Posterior cingulate gyrus (tissue), 11 donors: ENCODE measurements around the gene TRIP12.
"Not testable (repeated sequence)": the region's sequence is repeated elsewhere in the genome, so short reads cannot be mapped to it uniquely, and the experiment has no call there.

Source experiments
- DNase-seq, 10 donors: peaks; one replicate each; pipeline versions ENCODE4 v3.0.0 to v3.0.0-alpha.2; 2020 to 2021; ENCODE audit warnings: mixed read lengths in 3 of 10
- intact Hi-C: fragments of 100-400 bp; cut with DNase I; formaldehyde crosslinking; loops from one replicate; pipeline ENCODE4 v1.15.1; 2023

The TRIP12 gene

DNA sequence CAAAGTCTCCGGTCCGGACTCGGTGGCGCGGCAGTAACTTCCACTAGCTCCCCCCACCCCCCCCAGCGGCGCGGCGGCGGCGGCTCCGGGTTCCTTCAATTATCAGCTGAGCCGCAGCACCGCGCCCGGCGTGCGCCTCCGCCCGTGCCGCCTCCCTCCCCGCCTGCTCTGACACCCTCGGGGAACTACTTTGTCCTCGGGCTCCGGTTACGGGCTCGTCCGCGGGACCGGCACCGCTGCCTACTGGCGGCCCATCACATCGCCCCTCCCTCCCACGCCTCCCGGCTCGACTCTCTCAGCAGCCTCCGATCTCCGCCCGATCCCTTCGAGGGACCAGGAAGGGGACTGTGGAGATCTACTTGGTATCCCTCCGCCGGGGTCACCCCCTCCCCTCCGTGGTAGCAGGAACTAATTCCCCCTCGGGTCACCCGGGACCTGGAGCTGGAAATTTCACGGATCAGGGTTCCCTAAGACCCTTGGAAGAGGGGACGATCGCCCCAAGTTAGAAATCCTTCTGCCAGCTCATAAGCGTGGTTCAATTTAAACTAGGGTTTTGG, at the start of gene TRIP12:
TSS of gene TRIP12 (minus strand) at position 118 of the 557 bp plus-strand sequence. CDS start 41,930 bp downstream, outside the sequence.
- intact Hi-C loops, result loop anchor here (5.0 kb wide), 1 partner anchor 140 kb away; no protein-coding TSS in a partner anchor
- peak in 9 of 10 donors; percentile 82 to 97 (median 88) for DNase-seq

DNA sequence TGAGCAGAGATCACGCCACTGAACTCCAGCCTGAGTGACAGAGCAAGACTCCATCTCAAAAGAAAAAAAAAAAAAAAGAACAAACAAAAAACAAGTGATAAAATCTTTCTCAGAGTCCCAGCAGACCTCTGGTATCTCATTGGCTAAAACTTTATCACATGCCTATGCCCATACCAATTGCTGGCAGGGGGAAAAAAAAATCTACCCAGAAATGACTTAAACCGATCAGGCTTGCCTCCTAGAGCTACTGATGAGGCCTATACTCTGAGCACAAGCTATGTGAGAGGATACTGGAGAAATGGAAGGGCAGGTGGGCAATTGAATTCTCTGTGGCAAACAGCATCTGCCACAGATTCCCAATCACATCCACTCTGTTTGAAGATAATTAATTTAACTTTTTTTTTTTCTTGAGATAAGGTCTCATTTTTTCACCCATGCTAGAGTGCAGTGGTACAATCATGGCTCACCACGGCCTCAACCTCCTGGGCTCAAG, 49.5 kb upstream of the TRIP12 start:
- intact Hi-C loops, result no loop called here

DNA sequence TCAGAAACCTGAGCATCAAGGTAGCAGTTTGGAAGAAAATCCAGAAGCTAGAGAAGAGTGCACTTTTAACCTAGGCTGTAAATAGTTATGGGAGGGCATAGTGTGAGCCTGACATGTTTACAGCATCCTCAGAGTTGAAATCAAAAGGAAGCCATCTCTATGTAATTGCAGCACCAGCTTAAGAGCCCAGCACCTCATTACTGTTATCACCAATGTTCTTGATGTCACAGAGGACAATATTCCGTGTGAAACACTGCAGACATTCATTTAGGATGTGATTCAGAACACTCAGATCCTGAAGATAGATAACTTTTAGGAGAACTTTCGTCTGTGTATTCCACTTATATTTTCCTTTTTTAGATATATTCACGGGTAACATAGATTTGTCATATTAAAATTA, 48.6 kb upstream of the TRIP12 start:
- no peak for DNase-seq
- intact Hi-C loops, result no loop called here

More for the DNA sequence above, 49.5 kb upstream of the TRIP12 start:
- no peak for DNase-seq

DNA sequence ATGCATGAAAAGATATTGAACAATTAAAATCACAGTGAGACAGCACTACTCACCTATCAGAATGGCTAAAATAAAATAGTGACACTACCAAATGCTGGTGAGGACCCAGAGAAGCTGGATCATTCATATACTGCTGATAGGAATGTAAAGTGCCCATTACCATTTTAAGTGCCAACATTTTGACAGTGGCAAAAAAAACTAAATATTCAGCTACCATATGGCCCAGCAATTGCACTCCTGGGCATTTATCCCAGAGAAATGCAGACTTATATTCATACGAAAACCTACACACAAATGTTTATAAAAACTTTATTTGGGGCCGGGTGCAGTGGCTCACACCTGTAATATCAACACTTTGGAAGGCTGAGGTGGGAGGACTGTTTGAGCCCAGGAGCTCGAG, 48.1 kb upstream of the TRIP12 start:
- no peak for DNase-seq
- intact Hi-C loops, result no loop called here

DNA sequence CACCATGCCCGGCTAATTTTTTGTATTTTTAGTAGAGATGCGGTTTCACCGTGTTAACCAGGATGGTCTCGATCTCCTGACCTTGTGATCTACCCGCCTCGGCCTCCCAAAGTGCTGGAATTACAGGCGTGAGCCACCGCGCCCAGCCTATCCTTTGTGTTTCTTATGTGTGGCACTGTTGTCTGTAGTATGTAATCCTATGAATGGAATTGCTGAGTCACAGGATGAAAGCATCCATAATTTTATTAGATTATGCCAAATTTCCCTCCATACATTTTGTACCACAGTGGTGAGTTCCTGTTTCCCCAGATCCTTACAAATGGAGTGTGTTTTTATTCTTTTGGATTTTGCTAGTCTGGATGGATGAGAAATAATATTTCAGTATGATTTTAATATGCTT, 41.8 kb upstream of the TRIP12 start:
- intact Hi-C loops, DNase-seq: not testable (repeated sequence)

- DNase-seq, result no peak
- intact Hi-C loops, result no loop called here
Observed at GRCh38 chr2:229956491-229956890, 34.7 kb upstream of the TRIP12 start.

- intact Hi-C loops, result no loop called here
- DNase-seq, result no peak
Observed at GRCh38 chr2:229955663-229956062, 33.9 kb upstream of the TRIP12 start.

DNA sequence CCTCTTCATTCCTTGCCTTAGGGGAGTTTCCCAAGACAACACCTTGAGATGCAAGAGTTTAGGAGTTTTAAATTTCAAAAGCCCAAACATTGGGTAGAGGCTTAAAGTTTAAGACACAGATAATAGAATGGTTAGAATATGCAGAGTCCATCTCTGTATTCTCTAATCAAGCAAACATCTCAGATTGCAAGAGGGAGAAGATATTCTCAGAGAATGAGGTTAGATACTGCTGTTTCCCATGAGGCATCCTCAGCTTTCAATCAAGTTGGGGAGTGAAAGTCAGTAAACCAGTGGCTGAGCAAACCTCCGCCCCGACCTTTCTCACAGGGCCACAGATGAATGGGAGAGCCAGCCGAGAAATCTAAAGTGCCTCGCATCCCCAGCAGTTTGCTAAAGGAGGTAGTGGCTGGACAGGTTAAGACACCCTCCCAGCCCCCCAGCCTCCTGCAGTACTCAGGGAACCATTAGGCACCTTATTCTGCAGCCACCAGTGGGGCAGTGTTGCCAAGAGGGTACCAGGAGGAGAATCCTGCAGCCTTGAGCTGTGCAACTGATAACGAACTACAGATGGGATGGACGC, 30.5 kb upstream of the TRIP12 start:
- intact Hi-C loops, result no loop called here
- DNase-seq, result no peak

DNA sequence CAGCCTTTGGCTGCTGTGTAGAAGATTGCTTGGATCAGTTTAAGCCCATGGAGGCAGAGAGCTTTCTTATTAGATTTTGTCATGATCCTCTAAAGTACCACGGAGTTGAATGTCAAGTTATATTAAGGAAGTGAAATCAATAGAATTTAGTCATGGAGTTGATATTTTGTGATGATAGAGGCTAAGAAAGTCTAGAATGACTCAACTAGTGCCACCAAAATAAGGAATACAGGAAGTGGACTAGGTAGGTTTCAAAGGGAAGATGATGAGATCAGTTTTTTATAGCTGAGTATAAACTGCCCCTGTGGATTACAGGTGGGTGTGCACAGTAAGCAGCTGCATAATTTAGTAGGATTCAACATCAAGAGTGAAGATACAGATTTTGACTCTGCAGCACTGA, 25.7 kb upstream of the TRIP12 start:
- intact Hi-C loops, result no loop called here
- no peak for DNase-seq

GRCh38 chr2:229945975-229946374, 24.2 kb upstream of the TRIP12 start:
- intact Hi-C loops, result no loop called here
- DNase-seq, result no peak

- no peak for DNase-seq
- intact Hi-C loops, result no loop called here
Observed at GRCh38 chr2:229943770-229944449, 22.1 kb upstream of the TRIP12 start.

GRCh38 chr2:229943171-229943570, 21.4 kb upstream of the TRIP12 start:
- intact Hi-C loops, result no loop called here
- DNase-seq, result no peak

GRCh38 chr2:229942671-229943070, 20.9 kb upstream of the TRIP12 start:
- intact Hi-C loops, result no loop called here
- DNase-seq, result no peak

DNA sequence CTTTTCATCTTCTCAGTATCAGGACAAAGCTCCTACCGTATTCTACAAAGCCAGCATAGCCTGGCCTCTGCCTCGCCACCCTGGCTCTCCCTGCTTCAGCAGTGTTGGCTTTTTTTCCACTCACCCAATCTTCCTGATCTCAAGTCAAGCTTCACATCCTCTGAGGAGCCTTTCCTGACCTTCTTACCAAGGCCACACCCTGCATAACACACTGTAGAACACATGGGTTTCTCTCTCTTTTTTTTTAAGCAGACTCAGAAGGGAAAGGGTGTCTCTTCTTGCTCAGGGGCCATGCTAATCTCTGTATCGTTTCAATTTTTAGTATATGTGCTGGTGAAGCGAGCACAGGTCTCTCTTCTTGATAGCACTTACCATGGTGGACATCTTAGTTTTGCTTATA, 15.7 kb upstream of the TRIP12 start:
- intact Hi-C loops, result no loop called here
- no peak for DNase-seq

DNA sequence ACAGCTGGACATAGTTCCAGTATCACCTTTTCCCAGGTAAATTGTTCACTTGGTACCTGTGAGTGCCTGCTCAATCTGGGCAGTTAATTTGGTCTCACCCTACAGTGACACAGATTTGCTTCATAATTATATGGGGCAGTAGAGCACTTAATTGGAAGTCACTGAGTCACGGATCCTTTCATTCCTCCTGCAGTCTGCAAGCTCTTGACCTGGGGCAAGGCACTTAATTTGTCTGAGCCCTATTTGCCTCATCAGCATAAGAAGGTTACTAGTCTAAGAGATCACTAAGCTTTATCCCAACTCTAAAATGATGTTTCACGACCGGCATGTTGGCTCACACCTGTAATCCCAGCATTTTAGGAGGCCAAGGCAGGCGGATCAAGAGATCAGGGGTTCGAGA, 9.4 kb upstream of the TRIP12 start:
- intact Hi-C loops, result no loop called here
- no peak for DNase-seq

- intact Hi-C loops, result no loop called here
Observed at GRCh38 chr2:229930656-229931055, 8.8 kb upstream of the TRIP12 start.

GRCh38 chr2:229927817-229928321, 6.1 kb upstream of the TRIP12 start:
- DNase-seq, result no peak
- intact Hi-C loops, result no loop called here

More at GRCh38 chr2:229930656-229931055, 8.8 kb upstream of the TRIP12 start:
- no peak for DNase-seq

DNA sequence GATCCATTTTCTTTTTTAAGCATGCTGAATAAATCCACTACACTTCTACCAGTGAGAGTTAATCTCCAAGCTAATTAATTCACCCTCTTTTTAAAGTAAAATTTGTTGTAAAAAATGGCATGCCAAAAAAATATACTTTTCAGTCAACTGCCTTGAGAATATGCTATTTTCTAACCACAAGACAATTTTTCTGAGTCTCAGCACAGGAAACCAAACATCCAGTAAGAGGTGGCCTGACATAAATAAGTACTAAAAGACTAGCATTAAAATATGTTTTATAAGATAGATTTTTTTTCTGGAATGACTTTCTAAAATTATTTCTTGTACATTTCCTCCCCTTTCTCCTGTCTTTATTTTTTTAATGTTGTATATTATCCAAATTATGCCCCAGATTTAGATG, 3.4 kb upstream of the TRIP12 start:
- intact Hi-C loops, result no loop called here

DNA sequence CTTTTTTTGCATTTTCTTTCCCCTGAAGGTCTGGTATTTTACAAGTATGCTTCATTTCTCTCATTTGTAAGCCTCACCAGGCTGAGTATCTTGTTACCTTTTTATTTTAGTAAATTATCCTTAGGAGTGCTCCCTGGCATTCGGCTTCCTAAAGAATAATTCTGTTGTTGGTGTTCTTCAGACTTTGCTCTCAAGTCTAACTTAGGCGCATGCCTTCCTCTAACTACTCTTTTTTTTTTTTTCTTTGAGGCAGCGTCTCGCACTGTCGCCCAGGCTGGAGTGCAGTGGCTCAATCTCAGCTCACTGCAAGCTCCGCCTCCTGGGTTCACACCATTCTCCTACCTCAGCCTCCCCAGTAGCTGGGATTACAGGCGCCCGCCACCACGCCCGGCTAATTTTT, 2.7 kb upstream of the TRIP12 start:
- intact Hi-C loops, result loop anchor here (5.0 kb wide), 1 partner anchor 142 kb away; no protein-coding TSS in a partner anchor
- DNase-seq, result not testable (repeated sequence)

More for the DNA sequence above, 3.4 kb upstream of the TRIP12 start:
- DNase-seq, result no peak

DNA sequence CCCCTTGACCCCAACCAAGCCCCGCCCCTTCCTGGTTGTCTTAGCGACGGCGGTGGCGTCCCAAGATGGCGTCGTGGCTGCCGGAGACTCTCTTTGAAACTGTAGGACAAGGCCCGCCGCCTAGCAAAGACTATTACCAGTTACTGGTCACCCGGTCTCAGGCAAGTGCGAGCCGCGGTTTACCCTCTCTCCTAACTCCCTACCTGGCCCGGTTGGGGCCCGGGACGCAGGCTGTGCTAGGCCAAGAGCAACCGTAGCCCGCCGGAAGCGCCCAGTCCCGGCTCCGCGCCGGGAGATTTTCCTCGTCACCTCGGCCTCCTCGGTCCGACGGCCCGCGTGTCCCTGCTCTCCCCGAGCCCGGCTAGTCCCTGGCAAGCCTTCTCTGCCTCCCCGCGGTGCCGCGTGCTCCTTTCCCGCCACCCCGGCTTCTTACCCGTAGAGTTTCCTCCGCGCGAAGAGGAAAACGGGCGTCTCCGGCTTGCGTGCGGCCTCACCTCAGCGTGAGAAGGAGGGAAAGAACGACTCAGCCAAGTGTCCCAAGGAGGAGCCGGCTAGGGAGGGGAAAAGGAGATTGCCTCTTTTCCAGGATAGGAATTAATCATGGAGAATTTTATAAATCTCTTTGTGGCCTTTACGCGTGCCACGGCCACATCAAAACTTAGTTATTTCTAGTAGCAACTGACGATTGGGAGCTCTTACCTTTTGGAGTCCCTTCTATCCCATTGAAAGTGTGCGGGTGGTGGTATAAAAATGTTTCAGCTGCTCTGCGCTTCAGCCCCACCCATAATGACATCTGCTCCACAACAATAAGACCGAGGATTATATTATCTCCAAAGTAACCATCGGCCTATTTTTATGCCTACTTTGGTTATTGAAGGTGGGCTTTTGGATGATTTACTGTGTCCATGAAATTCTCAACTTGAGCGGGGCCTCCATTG, 909 bp upstream of the TRIP12 start, which contains the start of gene FBXO36:
TSS of gene FBXO36 (plus strand) at position 55 of the 938 bp plus-strand sequence. CDS start at position 66, 11 bp downstream.
- peak; percentile 71 to 98 (median 88) for DNase-seq
- intact Hi-C loops, result loop anchor here (5.0 kb wide), 1 partner anchor 140 kb away; no protein-coding TSS in a partner anchor
